HG03066 (cell line): Measurements from ENCODE around the gene TCP11L2.
A peak's percentile ranks its signal among the peaks of the same experiment; 100 is the strongest.

Source experiments
- ATAC-seq: cut with Tn5 transposase; IDR thresholded peaks from one replicate; pipeline ENCODE4 v1.9.1; 2021; ENCODE audit warnings: low read depth; ENCODE audit not compliant: unreplicated experiment

TCP11L2 gene

GRCh38 chr12:106302401-106303201 lies at the start of gene TCP11L2:
Gene TCP11L2, plus strand, starts transcription at chr12:106302733. Its CDS starts 8,343 bp downstream, at chr12:106311076.
- peak; percentile 69 for ATAC-seq

- no peak for ATAC-seq
These were observed 47.8 kb upstream of the TCP11L2 start for GRCh38 chr12:106254724-106255123.

GRCh38 chr12:106255493-106255892 lies 47.0 kb upstream of the TCP11L2 start:
- no peak for ATAC-seq

GRCh38 chr12:106255952-106256351 lies 46.6 kb upstream of the TCP11L2 start:
- ATAC-seq: no peak

DNA sequence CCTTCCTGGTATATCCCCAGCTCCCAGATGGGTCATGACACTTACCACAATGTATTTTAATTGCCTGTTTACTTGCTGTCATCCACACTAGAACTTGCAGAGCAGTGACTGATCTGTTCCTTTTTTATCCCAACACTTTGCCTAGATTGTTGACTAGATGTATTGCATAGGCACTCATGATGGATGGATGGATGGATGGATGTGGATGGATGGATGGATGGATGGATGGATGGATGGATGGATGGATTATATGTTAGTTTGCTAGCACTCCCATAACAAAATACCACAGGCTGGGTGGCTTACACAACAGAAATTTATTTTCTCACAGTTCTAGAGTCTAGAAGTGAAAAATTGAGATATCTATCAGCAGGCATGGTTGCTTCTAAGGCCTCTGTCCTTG lies 46.0 kb upstream of the TCP11L2 start:
- ATAC-seq: no peak

GRCh38 chr12:106258226-106258625 lies 44.3 kb upstream of the TCP11L2 start:
- no peak for ATAC-seq

- ATAC-seq: no peak
These were observed 43.6 kb upstream of the TCP11L2 start for GRCh38 chr12:106258935-106259334.

DNA sequence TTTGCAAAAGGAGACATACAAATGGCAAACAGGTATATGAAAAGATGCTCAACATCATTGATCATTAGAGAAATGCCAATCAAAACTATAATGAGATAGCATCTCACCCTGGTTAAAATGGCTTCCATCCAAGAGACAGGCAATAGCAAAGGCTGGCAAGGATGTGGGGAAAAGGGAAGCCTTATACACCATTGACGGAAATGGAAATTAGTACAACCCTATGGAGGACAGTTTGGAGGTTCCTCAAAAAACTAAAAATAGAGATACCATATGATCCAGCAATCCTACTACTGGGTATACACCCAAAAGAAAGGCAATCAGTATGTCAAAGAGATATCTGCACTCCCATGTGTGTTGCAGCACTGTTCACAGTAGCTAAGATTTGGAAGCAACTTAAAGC lies 37.4 kb upstream of the TCP11L2 start:
- no peak for ATAC-seq

- ATAC-seq: no peak
These were observed 35.0 kb upstream of the TCP11L2 start for GRCh38 chr12:106267535-106267934.

DNA sequence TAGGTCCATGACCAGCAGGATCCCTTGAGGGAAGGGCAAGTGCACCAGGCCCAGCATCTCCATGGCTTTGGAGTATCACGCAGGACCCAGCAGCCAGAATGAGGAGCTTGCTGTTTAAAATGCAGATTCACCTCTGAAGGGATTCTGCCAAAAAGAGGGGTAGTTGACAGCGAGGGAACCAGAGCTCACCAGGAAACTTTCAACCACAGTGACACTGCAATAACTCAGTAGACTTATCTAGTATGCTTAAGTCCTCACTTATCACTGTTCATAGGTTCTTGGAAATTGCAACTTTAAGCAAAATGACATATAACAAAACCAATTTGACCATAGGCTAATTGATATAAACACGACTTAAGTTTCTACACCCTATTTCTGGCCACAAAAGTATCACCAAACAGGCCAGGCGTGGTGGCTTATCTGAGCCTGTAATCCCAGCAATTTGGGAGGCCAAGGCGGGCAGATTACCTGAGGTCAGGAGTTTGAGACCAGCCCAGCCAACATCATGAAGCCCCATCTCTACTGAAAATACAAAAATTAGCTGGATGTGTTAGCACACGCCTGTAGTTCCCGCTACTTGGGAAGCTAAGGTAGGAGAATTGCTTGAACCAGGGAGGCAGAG lies 33.3 kb upstream of the TCP11L2 start:
- ATAC-seq: no peak

GRCh38 chr12:106271575-106272505 lies 30.7 kb upstream of the TCP11L2 start:
- no peak for ATAC-seq

- ATAC-seq: no peak
These were observed 29.0 kb upstream of the TCP11L2 start for GRCh38 chr12:106273491-106273890.

GRCh38 chr12:106274012-106274411 lies 28.5 kb upstream of the TCP11L2 start:
- ATAC-seq: no peak

DNA sequence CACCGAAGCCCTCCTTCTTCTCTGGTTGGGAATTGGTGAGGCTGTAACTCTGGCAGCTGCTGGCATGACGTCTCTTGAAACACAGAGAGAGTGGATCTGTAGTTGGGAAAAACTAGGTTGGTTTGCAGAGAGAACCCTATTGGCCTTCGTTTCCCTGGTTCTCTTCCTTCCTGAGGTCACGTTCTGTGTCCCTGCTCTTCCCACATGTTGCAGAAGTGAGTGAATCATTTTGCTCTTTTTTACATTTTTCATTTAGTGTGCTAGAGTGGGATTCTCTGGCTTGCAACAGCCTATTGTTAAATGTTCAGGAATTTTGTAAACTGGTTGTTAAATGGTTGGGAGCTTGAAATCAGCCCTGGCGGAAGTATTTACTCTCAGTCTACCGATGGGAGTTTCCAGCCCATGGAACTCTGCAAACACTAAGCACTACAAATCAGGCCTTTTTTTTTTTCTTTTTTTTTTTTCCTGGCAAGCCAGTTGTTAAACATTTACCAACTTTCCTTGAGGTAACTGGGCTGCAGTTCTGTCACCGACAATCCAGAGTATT lies 27.9 kb upstream of the TCP11L2 start:
- ATAC-seq: no peak

- ATAC-seq: no peak
These were observed 27.1 kb upstream of the TCP11L2 start for GRCh38 chr12:106275458-106275857.

GRCh38 chr12:106276032-106276740 lies 26.3 kb upstream of the TCP11L2 start:
- ATAC-seq: peak; percentile 78

DNA sequence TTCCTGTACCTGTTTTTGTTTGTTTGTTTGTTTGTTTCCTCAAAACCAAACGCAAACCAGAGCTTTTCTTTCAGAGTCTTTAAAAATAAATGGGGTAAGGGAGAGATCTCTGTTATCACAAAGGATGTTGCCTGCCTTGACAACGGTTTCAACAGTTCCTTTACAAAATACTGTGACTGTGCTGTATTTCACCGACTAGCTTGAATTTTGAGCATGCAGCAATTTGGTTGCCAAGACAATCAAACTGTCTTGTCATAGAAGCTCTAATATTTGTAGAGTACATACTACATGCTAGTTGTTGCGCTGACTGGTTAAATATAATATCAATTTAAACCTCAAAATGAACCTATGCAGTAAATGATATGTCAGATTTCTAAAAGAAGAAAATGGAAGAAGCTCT lies 22.4 kb upstream of the TCP11L2 start:
- ATAC-seq: no peak

- no peak for ATAC-seq
These were observed 21.3 kb upstream of the TCP11L2 start for GRCh38 chr12:106281056-106281782.

DNA sequence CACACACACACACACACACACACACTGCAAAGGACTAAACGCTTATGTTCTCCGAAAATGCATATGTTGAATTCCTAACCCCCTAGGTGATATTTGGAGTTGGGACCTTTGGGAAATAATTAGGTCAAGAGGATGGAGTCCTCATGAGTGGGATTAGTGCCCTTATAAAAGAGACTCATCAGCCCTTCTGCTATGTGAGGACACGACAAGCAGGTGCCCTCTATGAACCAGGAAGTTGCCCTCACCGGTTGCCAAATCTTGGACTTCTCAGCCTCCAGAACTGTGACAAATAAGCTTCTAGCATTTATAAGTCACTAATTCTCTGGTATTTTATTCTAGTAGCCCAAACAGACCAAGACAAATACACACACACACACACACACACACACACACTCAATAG lies 20.7 kb upstream of the TCP11L2 start:
- ATAC-seq: no peak
